ENCODE data around the gene AHRR. TPM values are rescaled to one million over a fixed set of nuclear protein-coding genes. Genes with fewer than 3 reads are reported as not detected.

Gene AHRR
- total and polyA plus RNA-seq, 2 experiments from 2014 or later = 0.27 to 1.8 TPM

DNA sequence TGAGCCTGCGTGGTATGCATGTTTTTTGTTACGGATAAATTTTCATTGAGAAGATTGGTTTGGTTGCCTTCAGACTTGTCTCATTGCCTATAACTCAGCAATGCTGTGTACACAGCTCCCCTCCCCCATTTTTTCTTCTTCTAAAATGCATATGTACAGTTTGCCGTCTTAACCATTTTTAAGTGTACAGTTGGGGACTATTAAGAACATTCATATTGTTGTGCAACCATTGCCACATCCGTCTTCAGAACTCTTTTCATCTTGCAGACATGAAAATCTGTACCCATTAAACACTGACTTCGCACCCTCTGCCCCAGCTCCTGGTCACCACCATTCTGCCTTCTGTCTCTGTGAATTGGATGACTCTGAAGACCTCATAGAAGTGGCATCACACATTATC lies 127.6 kb downstream of the AHRR start:
- H3K9me3 Mint-ChIP-seq = peaks cover 2% of the 10 kb centered on the region; the same call in 1 of the 3 replicates
- Histone ChIP-seq H3K4me1 (ENCODE audit: insufficient read depth) (no peaks in the 10 kb centered on the region), H3K9me2 (ENCODE audit: insufficient read depth) (no peaks in the 10 kb centered on the region), H3K79me2 (replicated peaks; ENCODE audit: insufficient read depth) (peaks cover 19% of the 10 kb centered on the region), H3K36me3 (ENCODE audit: insufficient read depth) (peaks cover 20% of the 10 kb centered on the region), H3K4me3 (no peak overlapping the region), H2AFZ (no peak overlapping the region), H3K27me3 (ENCODE audit: insufficient read depth) (no peaks in the 10 kb centered on the region), H3K4me2 (no peak overlapping the region), H3F3A (replicated peaks; ENCODE audit: low read depth) (no peaks in the 10 kb centered on the region), H3K27ac (ENCODE audit: low read depth) (no peak overlapping the region), H4K20me1 (replicated peaks; ENCODE audit: insufficient read depth) (peaks cover 7% of the 10 kb centered on the region)
- H3K4me1 Mint-ChIP-seq = peaks cover 4% of the 10 kb centered on the region
- DNase-seq (ENCODE audit: low spot score) = no peak
- no peak for ATAC-seq
- TF ChIP-seq STAT1 (IDR thresholded peaks at IDR 0.05; ENCODE audit: unreplicated experiment) = no peak
- no peak for TF ChIP-seq POLR2AphosphoS5 (IDR thresholded peaks at IDR 0.05; ENCODE audit: low read depth)
- no peak for TF ChIP-seq NANOG (IDR thresholded peaks at IDR 0.05; ENCODE audit: borderline replicate concordance)
- TF ChIP-seq, protein P1, sequence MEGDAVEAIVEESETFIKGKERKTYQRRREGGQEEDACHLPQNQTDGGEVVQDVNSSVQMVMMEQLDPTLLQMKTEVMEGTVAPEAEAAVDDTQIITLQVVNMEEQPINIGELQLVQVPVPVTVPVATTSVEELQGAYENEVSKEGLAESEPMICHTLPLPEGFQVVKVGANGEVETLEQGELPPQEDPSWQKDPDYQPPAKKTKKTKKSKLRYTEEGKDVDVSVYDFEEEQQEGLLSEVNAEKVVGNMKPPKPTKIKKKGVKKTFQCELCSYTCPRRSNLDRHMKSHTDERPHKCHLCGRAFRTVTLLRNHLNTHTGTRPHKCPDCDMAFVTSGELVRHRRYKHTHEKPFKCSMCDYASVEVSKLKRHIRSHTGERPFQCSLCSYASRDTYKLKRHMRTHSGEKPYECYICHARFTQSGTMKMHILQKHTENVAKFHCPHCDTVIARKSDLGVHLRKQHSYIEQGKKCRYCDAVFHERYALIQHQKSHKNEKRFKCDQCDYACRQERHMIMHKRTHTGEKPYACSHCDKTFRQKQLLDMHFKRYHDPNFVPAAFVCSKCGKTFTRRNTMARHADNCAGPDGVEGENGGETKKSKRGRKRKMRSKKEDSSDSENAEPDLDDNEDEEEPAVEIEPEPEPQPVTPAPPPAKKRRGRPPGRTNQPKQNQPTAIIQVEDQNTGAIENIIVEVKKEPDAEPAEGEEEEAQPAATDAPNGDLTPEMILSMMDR (conservative IDR thresholded peaks at IDR 0.05; ENCODE audit: low read depth in 2 of 2) = no peak
- peaks cover 9% of the 10 kb centered on the region for H3K27me3 Mint-ChIP-seq (ENCODE audit: insufficient read depth, low read depth, poor library complexity)
- no peak overlapping the region for H3K4me3 Mint-ChIP-seq
- H3K36me3 Mint-ChIP-seq (ENCODE audit: low read depth) = peaks cover 64% of the 10 kb centered on the region
- H3K27ac Mint-ChIP-seq = no peak overlapping the region

DNA sequence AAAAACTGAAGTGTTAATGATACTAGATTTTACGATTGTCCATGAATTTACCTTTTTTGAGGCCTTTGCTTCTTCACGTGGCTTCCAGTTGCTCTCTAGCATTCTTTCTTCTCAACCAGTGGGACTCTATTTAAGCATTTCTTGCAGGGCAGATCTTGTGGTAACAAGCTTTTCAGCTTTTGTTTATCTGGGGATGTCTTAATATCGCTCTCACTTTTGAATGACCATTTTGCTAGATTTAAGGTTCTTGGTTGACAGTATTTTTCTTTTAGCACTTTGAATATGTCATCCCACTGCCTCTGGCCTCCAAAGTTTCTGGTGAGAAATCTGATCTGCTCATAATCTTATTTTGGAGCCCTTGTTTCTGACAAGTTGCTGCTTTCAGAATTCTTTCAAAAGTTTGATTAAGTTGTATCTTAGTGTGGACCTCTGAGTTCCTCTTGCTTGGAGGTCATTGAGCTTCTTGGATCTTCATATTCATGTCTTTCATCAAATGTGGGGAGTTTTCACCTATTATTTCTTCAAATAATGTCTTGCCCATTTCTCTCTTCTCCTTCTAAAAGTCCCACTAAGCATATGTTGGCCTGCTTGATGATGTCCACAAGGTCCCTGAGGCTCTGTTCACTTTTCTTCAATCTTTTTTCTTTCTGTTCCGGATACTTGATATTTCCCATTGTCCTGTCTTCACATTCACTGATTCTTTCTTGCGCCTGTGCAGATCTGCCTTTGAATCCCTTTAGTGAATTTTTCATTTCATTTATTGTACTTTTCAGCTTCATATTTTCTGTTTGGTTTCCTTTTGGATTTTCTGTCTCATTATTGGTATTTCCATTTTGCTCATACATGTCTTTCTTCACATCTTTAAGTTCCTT lies 130.3 kb downstream of the AHRR start:
- H3K4me3 ChIP-seq = no peak overlapping the region
- no peak for ATAC-seq
- Mint-ChIP-seq H3K36me3 (ENCODE audit: low read depth) (peaks cover 70% of the 10 kb centered on the region), H3K4me3 (no peak overlapping the region), H3K27me3 (ENCODE audit: insufficient read depth, low read depth, poor library complexity) (peaks cover 3% of the 10 kb centered on the region), H3K9me3 (no peaks in the 10 kb centered on the region; the same call in 2 of the 3 replicates), H3K27ac (no peak overlapping the region), H3K4me1 (peaks cover 14% of the 10 kb centered on the region)
- H3K27me3 ChIP-seq (ENCODE audit: insufficient read depth) = no peaks in the 10 kb centered on the region
- H3K4me1 ChIP-seq (ENCODE audit: insufficient read depth) = peaks cover 4% of the 10 kb centered on the region
- no peak overlapping the region for H3K4me2 ChIP-seq
- no peak overlapping the region for H2AFZ ChIP-seq
- H3F3A ChIP-seq (replicated peaks; ENCODE audit: low read depth) = no peaks in the 10 kb centered on the region
- H4K20me1 ChIP-seq (replicated peaks; ENCODE audit: insufficient read depth) = peaks cover 4% of the 10 kb centered on the region; the same call in 1 of the 2 replicates
- H3K79me2 ChIP-seq (replicated peaks; ENCODE audit: insufficient read depth) = peaks cover 30% of the 10 kb centered on the region
- no peak overlapping the region for H3K27ac ChIP-seq (ENCODE audit: low read depth)
- H3K9me2 ChIP-seq (ENCODE audit: insufficient read depth) = no peaks in the 10 kb centered on the region
- DNase-seq (ENCODE audit: low spot score) = no peak
- peaks cover 20% of the 10 kb centered on the region for H3K36me3 ChIP-seq (ENCODE audit: insufficient read depth)
- no peak for TF ChIP-seq ZNF331 (CRISPR knock-in tag; IDR thresholded peaks at IDR 0.05; ENCODE audit: low read depth)
- no peak for TF ChIP-seq ZNF114 (CRISPR knock-in tag; IDR thresholded peaks at IDR 0.05)
- no peak for TF ChIP-seq JUNB (IDR thresholded peaks at IDR 0.05; ENCODE audit: unreplicated experiment)
- TF ChIP-seq NANOG (IDR thresholded peaks at IDR 0.05; ENCODE audit: borderline replicate concordance) = no peak
- TF ChIP-seq, protein P1 (conservative IDR thresholded peaks at IDR 0.05; ENCODE audit: low read depth in 2 of 2) = no peak
- TF ChIP-seq POLR2AphosphoS5 (IDR thresholded peaks at IDR 0.05; ENCODE audit: low read depth) = no peak
- TF ChIP-seq EZH2phosphoT487 (IDR thresholded peaks at IDR 0.05; ENCODE audit: unreplicated experiment) = no peak
- TF ChIP-seq EZH2 (IDR thresholded peaks at IDR 0.05; ENCODE audit: low read depth, unreplicated experiment) = no peak
- TF ChIP-seq, protein P2, sequence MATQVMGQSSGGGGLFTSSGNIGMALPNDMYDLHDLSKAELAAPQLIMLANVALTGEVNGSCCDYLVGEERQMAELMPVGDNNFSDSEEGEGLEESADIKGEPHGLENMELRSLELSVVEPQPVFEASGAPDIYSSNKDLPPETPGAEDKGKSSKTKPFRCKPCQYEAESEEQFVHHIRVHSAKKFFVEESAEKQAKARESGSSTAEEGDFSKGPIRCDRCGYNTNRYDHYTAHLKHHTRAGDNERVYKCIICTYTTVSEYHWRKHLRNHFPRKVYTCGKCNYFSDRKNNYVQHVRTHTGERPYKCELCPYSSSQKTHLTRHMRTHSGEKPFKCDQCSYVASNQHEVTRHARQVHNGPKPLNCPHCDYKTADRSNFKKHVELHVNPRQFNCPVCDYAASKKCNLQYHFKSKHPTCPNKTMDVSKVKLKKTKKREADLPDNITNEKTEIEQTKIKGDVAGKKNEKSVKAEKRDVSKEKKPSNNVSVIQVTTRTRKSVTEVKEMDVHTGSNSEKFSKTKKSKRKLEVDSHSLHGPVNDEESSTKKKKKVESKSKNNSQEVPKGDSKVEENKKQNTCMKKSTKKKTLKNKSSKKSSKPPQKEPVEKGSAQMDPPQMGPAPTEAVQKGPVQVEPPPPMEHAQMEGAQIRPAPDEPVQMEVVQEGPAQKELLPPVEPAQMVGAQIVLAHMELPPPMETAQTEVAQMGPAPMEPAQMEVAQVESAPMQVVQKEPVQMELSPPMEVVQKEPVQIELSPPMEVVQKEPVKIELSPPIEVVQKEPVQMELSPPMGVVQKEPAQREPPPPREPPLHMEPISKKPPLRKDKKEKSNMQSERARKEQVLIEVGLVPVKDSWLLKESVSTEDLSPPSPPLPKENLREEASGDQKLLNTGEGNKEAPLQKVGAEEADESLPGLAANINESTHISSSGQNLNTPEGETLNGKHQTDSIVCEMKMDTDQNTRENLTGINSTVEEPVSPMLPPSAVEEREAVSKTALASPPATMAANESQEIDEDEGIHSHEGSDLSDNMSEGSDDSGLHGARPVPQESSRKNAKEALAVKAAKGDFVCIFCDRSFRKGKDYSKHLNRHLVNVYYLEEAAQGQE (IDR thresholded peaks at IDR 0.05; ENCODE audit: unreplicated experiment) = no peak
- TF ChIP-seq STAT1 (IDR thresholded peaks at IDR 0.05; ENCODE audit: unreplicated experiment) = no peak
- no peak for TF ChIP-seq CREB1 (CRISPR knock-in tag; IDR thresholded peaks at IDR 0.05; ENCODE audit: low read depth)
- TF ChIP-seq, protein P3, sequence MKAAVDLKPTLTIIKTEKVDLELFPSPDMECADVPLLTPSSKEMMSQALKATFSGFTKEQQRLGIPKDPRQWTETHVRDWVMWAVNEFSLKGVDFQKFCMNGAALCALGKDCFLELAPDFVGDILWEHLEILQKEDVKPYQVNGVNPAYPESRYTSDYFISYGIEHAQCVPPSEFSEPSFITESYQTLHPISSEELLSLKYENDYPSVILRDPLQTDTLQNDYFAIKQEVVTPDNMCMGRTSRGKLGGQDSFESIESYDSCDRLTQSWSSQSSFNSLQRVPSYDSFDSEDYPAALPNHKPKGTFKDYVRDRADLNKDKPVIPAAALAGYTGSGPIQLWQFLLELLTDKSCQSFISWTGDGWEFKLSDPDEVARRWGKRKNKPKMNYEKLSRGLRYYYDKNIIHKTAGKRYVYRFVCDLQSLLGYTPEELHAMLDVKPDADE (IDR thresholded peaks at IDR 0.05) = no peak
